Stimulated activated CD4-positive, alpha-beta T cell treated with anti-CD3 and anti-CD28 coated beads, Interleukin-2, amount 100 ng/mL, for 24 hours (primary cell): ENCODE data around the gene ZNF428.
"Not testable (repeated sequence)": the region's sequence is repeated elsewhere in the genome, so short reads cannot be mapped to it uniquely, and the experiment has no call there.

Experiments
- DNase-seq, 2 donors: peaks; one replicate each; pipeline ENCODE4 v3.0.0-alpha.2; 2020

Gene ZNF428

DNA sequence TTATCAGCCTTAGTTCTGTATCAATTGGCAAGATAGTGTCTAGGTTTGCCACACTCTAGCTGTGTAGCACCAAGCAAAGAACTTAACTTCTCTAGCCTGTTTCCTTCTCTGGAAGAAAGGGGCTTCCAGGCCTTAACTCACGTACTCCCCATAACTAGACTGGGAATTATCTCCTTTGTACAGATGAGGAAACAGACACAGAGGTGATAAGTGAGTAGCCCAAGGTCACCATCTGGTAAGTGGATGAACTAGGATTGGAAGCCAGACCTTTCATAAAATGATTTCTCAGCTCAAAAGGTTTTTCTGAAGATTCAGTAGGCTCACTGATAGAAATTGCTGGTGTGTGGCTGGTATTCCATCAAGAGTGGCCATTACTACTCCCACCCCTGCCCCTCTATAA, 3.1 kb downstream of the ZNF428 start:
- DNase-seq, result no peak

DNA sequence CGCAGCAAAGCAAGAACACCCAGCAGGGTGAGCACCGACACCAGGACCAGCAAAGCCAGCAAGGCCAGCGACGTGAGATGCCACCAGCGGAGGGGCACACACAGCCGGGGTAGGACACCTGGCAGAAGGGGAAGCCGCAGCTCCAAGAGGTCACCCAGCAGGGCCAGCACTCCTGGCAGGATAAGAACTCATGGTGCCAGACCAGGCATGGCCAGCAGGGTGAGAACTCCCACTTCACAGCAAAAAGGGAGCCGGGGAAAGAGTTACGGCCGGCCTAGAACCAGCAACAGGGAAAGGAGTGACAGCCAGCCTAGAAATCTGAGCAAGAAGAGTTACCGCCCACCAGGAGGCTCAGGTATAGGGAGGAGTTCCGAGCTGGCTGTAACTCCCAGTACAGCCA, 7.1 kb downstream of the ZNF428 start:
- no peak for DNase-seq

DNA sequence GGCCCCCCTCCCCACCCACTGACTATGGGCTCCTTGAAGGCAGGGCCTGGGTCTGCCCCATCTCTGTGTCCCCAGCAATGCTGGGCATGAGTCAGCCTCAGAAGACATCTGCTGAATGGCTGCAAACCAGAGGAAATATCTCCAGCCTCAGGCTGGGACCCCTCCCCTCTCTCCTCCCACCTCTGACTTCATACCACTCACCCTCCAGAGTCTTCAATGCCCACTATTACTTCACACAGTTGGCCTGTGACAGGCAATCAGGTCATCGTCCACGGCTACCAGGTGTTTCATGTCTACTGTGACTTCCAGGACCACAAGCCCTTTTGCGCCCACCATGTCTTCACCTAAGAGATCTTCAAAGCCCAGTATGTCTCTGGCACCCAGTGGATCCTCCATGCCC, 7.6 kb downstream of the ZNF428 start, which contains the start of gene SRRM5:
Gene SRRM5, plus strand, starts transcription at position 301 of the 400 bp plus-strand sequence. Its CDS starts 34 bp downstream, at position 335.
- DNase-seq, result no peak

DNA sequence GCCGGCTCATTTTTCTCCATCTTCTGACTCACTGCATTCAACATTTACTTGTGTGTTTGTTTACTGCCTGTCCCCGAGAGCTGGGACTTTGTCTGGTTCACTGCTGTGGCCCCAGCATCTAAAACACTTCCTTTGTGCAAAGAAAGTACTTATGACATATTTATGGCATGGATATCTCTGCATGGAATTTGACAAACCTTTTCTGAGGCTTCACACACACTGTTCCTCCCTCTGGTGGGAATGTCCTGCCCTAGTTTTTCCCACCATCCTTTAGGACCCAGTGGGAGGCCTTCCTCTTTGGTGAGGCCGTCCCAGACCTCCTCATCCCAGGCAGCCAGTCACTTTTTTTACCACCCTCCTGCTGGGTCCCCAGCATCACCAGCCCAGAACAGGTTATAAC, 8.9 kb downstream of the ZNF428 start:
- no peak for DNase-seq

DNA sequence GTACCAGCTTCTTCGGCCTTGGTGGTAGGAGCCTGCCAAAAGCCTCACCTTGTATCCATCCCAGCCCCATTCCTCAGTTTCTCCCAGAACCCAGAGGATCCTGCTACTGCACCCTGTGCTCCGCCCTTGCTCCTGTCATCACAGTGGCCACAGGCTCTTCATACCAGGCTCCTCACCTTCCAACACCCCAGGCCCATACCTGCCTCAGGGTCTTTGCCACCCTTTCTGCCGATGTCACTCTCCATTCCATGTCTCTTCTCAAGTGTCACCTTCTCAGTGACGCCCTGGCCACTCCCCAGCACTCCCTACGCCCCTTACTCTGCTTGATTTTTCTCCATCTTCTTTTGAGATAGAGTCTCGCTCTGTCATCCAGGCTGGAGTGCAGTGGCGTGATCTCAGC, 9.6 kb downstream of the ZNF428 start:
- no peak for DNase-seq

DNA sequence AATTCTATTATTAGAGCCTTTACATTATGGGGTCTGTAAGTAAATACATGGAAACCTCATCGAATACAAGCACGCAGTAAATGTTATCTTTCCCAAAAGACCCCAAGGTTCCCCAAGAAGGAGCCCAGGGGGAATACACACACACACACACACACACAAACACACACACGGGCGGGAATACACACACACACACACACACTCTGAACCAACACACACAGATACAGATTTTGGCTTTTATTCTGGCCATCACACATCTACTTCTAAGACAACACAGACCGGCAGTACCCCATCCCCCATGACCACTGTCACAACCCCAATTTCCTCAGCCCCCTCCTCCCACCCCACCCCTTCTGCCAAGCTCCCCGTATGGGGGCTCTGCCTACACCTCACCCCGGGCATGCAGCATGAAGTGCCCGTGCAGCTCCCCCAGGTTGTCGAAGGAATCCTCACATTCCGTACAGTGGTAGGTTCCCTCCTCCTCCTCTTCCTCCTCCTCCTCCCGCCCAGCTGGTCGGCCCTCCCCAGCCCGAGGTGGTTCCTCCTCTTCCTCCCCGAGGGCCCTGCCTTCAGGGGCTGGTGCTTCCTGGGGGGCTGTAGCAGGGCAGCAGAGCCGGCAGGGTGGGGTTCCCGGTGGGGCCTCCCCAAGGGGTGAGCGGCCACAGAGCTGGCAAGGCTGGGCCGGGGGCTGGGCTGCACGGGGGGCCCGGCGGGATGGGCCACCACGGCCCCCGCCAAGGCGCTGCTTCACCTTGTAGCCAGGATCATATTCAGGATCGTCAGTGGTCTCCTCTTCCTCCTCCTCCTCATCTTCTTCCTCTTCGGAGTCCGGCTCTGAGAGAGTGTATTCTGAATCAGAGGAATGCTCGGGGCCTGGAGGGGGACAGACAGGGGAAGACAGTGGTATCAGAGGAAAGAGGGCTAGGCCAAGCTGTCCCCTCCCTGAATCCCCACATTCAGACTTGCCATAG, 11.9 kb downstream of the ZNF428 start:
- no peak for DNase-seq

DNA sequence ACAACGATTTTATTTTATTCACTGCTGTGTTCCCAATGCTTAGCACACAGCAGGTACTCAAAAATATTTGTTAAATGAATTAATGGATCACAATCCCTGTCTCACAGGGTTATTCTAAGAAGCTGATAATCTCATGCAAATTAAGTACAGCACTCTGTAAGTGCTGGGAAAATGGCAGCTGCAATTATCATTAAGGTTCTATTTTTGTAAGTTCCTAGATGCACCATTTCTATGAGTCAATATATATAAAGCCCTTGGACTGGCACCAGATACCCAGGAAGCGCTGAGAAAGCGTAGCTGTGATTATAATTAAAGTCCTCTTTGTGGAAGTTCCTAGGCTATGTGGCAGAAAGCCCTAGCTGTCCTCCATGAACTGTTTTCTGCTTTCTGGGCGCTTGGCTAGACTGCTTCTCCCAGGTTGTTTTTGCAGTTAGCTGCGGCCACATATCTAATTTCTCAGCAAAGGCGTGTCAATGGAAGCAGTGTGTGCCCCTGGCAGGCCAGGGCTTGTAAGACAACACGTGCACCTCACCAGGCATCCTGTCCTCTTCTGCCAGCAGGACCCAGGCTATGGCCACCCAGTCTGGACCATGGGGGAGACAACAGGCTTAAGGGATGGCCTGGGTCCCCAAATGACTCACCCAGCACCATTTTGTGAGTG, 12.7 kb downstream of the ZNF428 start:
- DNase-seq, result no peak

DNA sequence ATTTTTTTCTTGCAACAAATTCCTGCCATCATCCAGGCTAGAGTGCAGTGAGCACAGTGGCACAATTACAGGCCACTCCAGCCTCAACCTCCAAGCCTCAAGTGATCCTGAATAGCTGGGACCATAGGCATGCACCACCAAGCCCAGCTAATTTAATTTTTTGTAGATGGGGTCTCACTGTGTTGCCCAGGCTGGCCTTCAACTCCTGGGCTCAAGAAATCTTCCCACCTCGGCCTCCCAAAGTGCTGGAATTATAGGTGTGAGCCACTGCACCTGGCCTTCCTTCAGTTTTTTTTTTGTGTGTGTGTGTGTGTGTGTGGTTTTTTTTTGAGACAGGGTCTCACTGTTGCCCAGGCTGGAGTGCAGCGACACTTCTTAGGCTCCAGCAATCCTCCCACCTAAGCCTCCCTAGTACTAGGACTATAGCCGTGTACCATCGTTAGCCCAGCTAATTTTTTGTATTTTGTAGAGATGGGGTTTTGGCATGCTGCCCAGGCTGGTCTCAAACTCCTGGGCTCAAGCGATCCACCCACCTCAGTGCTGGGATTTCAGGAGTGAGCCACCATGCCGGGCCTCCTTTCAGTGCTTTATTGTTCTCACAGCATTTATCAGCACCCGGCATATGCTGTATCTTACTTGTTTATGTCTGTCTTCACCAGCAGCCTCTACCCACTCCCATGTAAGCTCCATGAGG, 13.4 kb downstream of the ZNF428 start:
- DNase-seq, result no peak

DNA sequence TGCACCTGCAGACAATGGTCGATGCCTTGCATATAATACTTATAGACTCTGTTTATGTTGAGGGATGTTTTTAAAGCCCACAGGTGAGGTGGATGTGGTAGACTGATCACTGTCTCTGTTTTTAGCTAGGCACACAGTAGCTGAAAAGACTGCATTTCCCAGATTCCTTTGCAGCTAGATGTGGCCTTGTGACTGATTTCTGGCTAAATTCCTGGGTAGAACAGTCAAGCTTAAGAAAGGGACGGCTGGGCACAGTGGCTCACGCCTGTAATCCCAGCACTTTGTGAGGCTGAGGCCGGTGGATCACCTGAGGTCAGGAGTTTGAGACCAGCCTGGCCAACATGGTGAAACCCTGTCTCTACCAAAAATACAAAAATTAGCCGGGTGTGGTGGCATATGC, 19.1 kb downstream of the ZNF428 start:
- not testable (repeated sequence) for DNase-seq

DNA sequence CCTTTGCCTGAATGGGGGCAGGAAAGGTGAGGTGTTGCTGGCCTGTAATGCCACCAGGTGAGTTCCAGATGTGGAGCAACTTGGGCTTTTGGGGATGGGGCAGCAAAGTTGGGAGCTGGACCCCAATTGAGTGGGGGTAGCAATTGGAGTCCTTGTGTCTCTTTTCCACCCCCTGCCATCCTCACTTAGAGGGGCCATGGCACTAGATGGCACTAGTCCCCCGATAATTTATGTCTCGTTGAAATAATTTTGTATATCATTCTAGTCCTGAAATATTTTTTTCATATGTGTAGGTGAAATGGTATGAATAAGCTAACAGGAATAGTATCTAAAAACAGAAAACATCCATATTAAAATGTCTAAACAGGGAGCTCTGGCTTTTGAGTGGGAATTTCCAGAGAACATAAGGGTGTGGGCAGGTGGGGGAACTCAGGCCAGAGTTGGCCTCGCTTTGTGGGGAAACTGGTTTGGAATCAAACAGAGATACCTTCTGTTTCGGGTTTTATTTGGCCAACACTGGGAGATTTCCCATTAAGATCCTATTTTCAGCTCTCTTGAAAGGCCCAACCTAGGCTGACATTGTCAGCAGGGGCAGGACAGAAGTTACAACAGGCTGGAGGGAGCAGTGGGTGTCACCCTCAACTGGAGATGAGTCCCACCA, 19.7 kb downstream of the ZNF428 start:
- no peak for DNase-seq

DNA sequence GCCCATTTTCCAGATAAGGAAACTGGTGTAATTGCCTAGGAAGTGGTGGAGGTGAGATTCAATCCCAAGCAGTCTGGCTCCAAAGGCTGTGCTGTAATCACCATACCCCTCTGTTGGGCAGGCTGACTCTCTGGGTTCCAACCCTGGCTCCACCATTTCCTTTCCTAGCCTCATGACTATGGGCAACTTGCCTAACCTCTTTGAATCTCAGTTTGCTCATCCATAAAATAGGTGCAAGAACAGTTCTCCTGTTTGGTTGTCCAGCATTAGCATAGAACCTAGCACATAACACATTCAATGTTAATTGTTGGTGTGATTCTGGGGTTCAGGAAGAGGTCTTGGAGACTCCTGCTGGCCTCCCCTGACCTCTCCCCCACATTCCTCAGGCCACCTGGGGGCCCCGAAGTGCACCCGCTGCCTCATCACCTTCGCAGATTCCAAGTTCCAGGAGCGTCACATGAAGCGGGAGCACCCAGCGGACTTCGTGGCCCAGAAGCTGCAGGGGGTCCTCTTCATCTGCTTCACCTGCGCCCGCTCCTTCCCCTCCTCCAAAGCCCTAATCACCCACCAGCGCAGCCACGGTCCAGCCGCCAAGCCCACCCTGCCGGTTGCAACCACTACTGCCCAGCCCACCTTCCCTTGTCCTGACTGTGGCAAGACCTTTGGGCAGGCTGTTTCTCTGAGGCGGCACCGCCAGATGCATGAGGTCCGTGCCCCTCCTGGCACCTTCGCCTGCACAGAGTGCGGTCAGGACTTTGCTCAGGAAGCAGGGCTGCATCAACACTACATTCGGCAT, 20.8 kb downstream of the ZNF428 start:
- no peak for DNase-seq

DNA sequence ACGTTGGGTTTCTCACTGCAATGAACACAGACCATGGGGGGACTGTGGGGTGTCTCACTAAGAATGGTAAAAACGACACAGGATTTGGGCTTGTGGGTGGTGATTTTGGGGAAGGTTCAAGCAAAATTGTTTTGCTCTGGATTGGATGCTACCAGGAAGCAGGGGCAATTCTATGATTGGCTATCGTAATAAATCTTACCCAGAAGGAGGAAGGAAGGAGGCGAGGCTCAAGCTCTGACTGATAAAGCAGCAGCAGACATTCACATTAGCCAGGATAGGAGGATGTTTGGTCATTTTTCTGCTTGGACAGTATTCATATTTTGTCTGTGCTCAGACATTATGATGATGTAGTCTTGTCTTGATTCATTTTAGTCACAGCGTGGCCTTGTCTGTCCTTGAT, 21.6 kb downstream of the ZNF428 start:
- no peak for DNase-seq

DNA sequence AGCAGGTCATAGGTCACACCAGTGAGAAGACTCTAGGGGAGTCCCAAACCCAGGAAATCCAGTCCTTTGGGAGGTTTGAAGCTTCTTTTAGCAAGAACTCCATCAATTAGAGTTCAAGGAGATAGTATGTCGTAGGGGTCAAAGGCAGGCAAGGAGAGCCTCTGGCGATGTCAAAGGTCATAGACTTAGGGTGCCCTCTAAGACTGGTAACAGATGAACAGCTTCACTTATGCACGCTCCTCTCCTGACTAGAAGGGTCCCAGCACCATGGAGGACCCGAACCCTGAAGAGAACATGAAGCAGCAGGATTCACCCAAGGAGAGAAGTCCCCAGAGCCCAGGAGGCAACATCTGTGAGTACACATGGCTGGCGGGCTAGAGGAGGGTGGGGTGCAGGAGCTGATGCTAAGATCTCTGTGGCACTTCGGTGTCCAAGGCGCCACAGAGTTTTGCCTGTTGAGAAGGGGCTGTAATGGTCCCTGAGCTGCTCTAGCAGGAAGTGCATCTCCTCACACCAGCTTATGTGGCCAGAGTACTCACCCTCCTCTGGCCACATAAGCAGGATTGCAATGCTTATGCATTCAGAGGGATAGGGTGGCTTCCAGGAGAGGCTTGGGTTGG, 22.5 kb downstream of the ZNF428 start:
- DNase-seq, result no peak

DNA sequence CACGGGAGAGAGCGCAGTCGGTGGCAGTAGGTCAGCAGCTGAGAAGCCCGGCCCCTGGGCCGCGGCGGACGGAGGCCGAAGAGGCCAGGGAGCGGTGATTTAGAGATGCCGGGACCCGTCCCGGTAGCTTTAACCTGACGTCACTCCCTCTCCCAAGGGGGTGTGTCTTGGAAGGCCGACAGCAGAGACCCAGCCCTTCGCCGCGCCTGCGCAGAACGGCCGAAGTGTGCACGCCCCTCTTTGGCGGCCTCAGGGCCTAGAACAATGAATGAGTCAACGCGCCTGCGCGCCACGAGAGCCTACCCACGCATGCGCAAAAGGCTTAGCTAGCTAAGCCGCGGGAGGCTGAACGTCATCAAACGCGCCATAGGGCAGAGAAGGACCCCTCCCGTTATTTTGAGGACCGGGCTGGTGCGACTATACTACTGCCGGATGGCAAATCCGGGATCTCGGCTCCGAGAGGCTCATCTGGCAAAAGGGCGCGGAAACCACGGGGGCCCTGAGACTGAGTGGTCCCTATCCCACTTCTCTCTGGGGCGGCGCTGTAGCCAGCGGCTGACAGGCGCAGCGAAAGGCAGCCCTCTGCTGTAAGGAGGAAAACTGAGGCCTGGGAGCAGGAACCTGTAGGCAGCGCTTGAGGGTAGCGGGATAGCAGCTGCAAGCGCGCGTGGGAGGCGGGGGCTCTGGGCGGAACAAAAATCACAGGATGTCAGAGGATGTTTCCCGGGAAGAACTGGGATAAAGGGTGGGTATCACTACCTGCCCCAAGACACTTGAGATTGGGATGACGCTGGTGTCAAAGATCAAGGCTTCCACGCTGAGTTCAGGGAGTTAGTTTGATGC, 23.2 kb downstream of the ZNF428 start, which contains the start of the genes IRGQ and ZNF576:
Gene IRGQ, minus strand, starts transcription at position 136 of the 843 bp plus-strand sequence. CDS start 796 bp downstream, outside the sequence.
Gene ZNF576, plus strand, starts transcription at position 597 of the 843 bp plus-strand sequence. CDS start 514 bp downstream, outside the sequence.
- peak; percentile 100 for DNase-seq

DNA sequence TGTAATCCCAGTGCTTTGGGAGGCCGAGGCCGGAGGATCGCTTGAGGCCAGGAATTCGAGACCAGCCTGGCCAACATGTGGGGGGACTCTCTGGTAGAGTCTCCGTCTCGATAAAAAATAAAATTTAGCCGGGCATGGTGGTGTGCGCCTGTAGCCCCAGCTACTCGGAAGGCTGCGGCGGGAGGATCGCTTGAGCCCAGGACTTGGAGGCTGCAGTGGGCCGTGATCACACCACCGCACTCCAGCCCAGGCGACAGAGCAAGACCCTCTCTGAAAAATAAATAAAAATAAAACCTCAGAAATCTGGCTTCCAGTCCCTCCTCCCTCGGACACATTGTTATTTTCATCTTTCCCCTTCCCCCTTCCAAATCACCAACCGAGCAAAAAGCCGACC, 23.8 kb downstream of the ZNF428 start:
- peak; percentile 18 to 41 for DNase-seq

DNA sequence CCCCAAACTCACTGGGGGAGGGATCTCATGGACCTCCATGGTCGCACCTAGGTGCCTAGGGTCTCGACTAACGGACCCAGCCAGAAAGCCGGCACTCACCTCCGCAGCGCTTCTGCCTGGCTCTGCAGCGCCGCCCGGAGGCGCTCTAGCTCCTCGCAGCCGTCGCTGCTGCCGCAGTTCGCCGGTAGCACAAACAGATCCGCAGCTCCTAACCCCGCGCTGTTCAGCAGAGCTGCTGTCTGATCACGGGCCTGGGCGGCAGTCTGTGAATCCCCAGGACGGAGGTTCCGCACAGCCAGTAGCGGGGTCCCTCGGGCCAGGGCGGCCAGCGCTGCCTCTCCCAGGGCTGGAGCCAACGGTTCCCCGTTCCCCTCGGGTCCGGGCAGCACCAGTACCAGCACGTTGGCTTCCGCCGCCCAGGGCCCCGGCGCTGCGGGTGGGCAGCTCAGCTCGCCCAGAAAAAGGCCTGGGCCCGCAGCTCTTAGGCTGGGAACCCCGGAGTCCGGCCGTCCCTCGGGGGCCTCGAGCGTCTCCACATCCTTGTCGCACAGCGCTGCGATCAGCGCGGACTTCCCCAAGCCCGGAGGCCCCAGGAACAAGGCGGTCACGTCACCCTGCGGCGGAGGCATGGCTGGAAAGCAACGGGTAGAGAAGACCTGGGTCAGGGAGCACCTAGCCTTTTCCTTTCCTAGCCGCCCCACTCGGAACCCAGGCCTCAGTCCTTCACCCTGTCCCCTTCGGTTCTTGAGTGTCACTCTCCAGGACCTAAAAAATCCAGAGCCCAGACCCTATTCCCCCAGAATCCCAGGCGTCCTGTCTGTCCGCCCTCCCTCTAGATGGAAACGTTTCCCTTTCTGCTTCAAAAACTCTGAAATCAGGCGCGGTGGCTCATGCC, 24.5 kb downstream of the ZNF428 start:
- DNase-seq, result peak; percentile 71 to 74

DNA sequence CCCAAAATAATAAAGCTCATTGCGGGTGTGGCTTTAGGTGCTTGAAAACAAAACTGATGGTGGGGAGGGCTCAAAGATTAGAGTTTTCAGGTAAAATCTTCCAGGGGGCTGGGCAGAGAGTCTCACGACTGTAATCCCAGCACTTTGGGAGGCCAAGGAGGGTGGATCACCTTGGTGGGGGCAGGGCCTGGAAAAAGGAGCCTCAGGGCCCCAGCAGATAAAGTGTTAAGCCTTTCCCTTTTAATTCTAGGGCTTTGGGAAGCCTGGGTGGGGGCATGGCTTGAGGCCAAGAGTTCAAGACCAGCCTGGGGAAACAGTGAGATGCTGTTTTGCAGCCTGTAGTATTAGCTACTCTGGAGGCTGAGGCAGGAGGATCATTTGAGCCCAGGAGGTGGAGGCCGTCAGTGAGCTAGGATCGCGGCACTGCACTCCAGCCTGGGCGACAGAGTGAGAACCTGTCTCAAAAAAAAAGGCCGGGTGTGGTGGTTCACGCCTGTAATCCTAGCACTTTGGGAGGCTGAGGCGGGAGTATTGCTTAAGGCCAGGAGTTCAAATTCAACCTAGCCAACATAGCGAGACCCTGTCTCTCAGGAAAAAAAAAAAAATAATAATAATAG, 25.2 kb downstream of the ZNF428 start:
- DNase-seq, result no peak

DNA sequence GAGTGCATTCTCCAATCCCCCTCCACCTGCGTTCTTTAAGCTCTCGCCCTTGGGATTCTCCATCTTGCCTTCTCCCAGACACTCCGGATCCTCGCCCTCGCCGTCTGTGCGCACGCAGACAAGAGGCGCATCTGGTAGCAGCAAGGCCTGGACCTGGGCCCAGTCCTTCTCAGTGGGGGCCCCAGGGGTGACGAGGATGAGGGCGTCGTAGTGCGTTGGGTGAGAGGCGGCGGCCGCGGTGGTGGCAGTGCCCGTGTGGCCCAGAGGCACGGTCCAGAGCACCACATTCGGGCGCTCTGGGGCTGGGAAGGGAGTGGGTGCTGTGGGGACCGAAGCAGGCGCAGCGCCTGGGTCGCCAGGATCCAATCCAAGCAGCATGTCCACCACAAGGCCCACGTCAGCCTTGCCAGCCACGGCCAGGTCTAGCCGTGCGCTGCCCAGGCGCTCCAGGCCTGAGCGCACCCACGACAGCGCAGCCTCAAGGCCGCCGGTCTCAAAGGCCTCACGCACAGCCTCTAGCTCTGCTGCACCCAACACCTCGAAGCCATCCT, 26.6 kb downstream of the ZNF428 start:
- DNase-seq, result no peak
